ENCODE data around the gene NSUN4.

DNA sequence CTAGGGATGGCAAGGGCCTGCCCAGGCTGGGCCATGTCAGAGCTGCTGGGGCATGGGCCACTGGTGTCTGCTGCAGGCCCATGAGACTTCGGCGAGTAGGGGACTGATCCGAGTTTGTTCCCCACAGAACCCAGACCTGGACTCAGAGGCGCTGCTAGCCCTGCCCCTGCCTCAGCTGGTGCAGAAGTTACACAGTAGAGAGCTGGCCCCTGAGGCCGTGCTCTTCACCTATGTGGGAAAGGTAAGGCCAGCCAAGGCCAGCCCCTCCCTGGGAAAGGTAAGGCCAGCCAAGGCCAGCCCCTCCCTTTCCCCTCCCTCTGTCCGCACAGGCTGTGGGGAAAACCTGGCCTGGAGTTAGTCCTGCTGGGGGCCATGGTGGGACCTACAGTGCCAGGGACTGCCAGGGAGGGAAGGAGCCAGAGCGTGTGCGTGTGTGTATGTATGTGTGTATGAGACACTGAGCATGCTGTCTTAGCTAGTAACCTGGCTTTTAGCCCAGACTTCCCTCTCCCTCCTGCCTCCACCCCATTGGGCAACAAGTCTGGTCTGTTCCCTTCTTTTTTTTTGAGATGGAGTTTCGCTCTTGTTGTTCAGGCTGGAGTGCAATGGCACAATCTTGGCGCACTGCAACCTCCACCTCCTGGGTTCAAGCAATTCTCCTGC, 61.5 kb downstream of the NSUN4 start:
- TF ChIP-seq POLR2A (IDR thresholded peaks at IDR 0.05) (no peak), POLR2AphosphoS5 (IDR thresholded peaks at IDR 0.05) (peak; percentile 55)
- TF ChIP-seq, protein P1, sequence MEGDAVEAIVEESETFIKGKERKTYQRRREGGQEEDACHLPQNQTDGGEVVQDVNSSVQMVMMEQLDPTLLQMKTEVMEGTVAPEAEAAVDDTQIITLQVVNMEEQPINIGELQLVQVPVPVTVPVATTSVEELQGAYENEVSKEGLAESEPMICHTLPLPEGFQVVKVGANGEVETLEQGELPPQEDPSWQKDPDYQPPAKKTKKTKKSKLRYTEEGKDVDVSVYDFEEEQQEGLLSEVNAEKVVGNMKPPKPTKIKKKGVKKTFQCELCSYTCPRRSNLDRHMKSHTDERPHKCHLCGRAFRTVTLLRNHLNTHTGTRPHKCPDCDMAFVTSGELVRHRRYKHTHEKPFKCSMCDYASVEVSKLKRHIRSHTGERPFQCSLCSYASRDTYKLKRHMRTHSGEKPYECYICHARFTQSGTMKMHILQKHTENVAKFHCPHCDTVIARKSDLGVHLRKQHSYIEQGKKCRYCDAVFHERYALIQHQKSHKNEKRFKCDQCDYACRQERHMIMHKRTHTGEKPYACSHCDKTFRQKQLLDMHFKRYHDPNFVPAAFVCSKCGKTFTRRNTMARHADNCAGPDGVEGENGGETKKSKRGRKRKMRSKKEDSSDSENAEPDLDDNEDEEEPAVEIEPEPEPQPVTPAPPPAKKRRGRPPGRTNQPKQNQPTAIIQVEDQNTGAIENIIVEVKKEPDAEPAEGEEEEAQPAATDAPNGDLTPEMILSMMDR (IDR thresholded peaks at IDR 0.05), result no peak

Measured in gastroesophageal sphincter (tissue), 3 donors.